ENCODE results near the gene AKAP7.

AKAP7 gene

DNA sequence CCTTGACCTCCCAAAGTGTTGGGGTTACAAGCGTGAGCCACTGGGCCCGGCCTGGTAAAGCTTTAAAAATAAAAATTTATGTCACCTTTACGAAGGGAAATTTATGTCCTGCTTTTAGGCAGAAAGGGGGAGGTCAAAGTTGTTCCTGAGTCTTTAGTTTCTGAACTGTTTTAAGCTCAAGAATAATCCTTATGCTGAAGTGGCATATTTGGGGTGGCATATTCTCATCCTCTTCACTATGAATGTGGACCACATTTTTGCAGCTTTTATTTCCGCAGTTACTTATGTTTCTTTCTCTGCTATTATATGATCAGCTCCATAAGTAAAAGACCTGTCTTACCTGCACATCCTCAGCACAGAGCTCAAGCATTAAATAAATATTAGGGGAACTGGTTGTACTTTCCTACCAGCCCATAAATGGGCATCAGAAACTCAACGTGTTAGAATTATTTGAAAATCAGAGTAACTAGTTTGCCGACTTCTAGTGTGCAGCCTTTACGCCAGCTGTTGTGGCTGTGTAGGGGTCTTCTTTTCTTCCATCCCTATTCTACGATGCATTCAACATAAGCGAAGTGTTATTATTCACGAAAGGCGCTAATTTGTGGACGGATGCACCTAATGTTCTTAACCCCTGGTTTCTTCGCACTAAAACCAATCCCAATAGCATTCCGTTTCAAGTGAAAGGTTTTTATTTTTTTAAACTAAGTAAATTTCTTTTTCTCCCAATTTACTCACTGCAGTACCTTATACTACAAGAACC, 867 bp upstream of the AKAP7 start:
- no peak for DNase-seq

DNA sequence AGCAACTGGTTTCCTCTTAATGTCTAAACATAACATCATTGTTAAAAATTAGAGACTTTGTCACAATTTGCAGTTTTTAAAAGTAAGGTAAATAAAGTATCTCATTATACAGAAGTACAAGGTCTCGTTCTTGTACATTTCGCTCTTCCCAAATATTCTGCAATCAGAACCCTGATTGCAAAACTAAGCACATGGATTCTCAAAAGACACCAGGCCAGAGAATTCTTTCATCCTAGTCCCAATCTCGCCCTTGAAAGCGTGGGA, 355 bp upstream of the AKAP7 start:
- DNase-seq, result no peak

DNA sequence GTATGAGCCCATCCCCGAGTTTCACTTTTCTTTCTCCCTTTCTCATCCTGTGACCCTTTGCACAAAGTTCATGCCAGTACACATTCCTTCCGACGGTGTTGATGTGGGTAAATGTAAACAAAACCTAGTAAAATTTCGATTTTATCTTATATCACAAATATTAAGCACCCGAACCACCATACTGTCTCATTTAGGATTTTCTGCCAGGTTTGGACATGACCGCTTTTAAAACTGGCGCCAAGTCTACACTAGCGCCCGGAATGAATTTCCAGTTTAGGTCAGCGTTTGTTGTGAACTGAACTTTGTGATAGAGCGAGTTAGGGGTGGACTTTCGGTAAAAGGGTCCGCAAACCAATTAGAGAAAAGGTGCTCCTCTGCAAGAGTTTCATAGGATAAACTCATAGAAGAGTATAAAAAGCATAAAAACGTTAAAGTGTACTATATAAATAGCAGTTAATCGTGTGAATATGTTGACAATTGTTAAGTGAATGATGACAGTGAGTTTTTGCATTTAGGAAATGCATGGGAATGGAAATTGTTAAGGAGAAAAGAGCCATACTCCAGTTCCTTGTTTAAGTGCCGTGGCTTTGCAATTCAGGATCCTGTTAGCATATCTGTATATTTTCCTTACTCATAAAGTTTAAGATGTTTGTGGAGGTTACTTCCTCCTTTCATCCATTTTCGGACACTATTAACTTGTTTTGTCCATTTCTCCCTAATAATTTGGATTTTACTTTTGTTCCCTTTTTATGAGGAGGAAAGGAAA, 937 bp downstream of the AKAP7 start:
- DNase-seq, result peak; percentile 66

DNA sequence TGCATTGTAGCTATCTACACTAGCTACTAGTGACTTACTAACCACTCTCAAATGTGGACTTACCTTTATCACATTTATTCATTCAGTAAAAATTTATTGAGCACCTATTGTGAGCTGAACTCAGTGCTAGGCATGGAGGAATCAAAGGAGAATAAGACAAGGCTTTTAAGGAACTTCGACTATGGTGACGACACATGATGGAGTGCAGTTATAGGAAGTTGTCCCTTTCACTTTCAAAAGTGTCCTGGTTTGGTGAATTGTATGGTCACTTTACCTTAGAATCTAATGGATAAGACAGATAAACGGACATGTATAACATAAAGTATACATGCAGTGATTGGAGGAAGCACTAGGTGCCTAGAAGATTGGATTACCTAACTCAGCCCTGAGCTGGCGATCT, 4.3 kb downstream of the AKAP7 start:
- no peak for DNase-seq

DNA sequence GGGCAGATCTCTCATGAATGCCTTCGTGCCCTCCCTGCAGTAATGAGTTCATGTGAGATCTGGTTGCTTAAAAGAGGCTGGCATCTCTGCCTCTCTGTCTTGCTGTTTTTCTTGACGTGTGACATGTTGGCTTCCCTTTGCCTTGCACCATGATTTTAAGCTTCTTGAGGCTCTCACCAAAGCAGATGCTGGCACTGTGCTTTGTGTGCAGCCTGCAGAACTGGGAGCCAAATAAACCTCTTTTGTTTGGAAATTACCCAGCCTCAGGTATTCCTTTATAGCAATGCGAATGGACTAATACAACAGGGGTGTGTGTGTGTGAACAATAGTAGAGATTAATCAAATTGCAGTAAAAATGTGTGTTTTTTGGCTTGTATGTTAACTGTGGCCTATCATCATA, 8.1 kb downstream of the AKAP7 start:
- DNase-seq, result no peak

DNA sequence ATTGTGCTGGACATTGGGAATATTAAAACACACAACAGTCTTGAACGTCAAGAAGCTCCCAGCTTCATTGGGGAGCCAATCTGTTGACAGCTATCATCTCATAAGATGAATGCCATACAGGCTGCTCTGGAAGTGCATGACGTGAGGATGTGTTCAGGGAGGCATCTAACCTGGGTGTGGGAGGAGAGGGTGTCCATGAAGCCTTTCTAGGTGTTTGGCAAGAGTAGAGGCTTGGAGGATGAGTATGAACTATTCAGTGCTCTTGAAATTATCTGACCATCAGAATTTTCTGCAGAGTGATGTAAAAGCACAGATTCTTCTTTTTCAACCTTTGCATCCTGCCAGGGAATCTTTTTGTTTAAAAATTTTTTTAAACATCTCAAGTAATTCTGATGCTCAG, 11.6 kb downstream of the AKAP7 start:
- DNase-seq, result no peak

DNA sequence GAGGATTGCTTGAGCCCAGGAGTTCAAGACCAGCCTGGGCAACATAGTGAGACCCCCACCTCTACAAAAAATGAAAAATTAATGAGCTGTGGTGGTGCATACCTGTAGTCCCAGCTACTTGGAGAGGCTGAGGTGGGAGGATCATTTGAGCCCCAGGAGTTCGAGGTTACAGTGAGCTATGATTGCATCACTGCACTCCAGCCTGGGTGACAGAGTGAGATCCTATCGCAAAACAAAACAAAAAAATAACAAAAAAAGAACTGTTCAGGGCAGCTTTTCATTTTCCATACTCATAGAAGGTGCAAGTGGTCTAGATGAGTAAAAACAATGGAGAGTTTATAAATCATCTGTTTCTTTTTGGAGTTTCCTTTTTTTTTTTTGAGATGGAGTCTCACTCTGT, 21.1 kb downstream of the AKAP7 start:
- DNase-seq, result no peak

DNA sequence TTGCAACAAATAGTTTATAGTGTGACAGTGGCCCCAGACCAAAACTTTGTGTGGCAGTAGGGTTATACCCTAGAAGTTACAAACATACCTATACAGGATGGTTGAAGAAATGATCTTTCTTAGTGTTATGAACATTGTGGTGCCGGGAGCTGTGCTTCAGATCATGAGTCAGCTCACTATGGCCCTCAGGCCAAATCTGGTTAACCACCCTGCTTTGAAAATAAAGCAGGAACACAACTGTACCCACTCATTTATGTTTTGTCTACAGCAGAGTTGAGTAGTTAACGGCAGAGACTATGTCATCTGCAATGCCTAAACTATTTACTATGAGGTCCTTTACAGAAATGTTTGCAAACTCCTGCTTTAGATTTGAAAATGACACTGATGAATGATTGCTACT, 24.3 kb downstream of the AKAP7 start:
- DNase-seq, result no peak

DNA sequence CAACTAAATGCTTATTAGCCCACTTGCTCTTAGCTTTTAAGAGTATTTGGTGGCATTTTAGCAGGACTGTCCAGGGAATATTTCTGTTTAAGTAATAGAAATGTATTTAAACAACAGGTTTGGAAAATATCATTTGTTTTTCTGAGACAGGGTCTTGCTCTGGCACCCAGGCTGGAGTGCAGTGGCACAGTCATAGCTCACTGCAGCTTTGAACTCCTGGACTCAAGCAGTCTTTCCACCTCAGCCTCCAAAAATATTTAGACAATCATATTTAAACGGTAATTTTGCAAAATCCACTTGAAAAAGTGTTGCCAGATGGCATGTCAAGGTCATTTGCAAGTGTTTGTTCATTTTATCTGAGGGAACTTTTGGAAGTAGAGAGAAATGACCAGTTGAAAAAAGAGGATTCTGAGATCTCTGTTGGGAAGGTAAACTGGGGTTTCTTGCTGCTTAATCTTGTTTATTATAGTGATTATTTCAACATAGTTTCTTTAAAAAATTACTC, 25.0 kb downstream of the AKAP7 start:
- no peak for DNase-seq

DNA sequence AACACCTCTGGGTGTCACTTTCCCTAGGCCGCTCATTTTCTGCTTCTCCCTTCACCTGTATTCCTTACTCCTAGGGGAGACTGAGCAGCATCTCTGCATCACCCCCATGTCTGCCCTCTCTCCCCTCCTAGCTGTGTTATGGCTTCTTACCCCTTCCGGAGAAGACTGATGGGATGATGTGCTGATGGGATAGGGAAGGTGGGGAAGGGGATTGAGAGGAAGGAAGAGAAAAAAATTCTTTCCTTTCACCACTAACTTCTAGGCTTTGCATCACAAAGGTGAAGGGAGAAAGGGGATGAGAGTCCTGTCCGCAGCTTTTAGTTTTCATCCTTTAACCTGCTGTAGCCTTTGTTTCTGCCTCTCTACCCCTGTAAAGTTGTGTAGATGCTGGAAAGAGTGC, 26.7 kb downstream of the AKAP7 start:
- DNase-seq, result no peak

DNA sequence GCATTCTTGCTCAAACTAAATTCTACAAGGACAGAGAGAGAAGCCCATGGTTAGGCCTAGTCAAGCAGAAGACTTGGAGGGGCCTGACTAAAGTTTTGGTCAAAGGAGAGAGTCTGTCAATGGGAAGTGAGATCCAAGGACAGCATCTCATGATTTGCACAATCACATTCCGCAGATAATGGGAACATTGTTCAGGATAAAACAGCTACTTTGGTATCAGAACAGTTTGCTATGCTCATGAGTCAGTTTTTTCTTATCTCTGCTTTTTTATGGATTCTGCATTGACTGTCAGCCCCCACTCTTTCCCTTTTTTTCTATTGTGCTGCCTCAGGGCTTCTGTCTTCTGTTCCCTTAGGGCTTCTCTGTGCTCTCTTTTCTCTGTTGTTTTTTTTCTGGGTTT, 28.6 kb downstream of the AKAP7 start:
- no peak for DNase-seq

DNA sequence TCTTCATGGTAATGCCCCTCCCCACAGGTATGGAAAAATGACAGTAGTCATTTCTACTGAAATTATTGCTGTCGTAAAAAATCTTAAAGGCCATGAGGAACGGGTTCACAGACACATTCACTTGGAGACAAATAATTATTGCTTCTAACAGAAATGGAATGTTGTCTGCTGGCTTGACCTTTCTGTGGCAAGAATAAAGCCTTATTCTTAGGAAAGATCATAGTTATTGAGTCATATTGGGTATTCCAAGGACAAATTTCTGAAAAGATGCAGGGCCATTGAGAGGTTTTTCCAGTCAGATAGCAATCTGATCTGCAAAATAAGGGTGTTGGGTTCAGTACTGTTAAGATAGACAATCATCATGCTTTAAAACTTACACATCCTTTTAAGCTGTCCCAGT, 29.2 kb downstream of the AKAP7 start:
- no peak for DNase-seq

DNA sequence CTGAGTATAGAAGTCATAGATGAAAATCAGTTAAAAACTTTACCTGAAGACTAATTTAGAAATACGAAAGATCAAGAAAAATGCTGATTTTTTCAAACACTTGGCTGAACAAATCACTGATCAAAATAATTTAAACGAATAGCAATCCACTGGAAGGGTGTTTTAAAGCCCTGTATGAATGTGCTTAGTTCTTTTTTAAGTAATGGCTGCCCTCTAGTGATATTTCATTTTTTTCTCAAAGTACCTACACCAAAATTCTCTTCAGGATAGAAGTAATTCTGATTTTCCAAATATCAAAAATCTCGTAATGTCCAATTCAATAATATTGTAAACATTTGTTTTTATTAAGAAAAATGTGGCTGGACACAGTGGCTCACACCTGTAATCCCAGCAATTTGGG, 32.5 kb downstream of the AKAP7 start:
- no peak for DNase-seq

DNA sequence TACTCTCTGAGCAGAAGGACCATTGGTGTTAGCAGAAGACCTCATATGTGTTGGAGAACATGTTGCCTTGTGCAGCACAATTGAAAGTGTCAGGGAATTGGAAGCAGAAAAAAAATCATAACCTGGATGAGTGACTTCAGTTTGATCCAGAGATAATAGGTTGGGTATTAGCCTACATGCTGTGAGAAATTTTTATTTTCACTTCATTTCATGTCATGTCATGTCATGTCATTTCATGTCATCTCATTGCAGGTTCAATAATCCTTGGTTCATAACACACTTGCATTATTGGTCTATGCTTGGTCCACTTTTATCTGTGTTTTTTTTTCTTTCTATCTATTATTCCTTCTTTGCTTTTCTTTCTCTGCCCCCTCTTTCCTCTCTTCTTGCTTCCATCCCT, 34.3 kb downstream of the AKAP7 start:
- DNase-seq, result no peak

DNA sequence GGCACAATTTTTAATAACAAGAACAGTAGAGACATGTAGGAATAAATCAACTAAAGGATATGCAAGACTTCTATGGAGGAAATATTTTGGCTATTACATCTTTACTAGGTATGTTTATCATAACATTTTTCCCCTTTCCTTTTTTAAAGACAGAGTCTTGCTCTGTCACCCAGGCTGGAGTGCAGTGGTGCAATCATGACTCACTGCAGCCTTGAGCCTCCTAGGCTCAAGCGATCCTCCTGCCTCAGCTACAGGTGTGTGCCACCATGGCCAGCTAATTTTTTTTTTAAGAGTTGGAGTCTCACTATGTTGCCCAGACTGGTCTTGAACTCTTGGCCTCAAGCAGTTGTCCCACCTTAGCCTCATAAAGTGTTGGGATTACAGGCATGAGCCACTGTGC, 37.0 kb downstream of the AKAP7 start:
- no peak for DNase-seq

DNA sequence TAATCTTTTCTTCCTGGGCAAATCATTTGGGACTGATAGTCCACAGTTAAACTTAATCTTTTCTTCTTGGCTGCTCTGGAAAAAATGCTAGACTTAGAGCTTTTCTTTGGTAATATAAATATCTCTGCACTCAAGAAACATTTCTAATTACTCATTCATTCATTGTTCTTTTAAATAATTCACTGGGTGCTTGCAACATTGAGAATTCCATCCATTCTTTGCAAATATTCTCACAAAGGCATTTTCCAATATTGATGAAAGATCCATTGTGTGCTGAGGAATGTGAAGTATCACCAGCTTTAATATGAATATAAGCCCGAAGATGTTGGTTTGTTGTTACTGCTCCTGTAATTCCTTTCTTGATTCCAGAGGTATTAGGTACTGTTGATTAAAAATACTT, 38.4 kb downstream of the AKAP7 start:
- DNase-seq, result no peak

DNA sequence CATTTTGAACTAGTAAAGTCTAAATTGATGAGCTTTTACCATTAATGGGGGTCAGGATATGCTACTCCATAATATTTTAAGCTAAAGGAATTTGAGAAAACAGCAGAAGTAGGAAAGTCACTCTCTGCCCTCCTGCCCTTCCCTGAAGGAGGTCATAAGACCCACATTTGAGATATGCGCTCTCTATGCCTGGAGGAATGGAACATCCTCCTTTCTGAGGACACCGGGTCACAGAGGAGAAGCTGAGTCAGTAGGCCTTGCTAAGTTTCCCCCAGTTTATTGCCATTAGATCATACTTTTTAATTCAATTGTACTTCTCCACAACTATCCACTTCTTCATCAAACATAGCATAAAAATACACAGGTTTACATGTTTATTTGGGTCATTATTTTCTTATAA, 40.3 kb downstream of the AKAP7 start:
- DNase-seq, result no peak

DNA sequence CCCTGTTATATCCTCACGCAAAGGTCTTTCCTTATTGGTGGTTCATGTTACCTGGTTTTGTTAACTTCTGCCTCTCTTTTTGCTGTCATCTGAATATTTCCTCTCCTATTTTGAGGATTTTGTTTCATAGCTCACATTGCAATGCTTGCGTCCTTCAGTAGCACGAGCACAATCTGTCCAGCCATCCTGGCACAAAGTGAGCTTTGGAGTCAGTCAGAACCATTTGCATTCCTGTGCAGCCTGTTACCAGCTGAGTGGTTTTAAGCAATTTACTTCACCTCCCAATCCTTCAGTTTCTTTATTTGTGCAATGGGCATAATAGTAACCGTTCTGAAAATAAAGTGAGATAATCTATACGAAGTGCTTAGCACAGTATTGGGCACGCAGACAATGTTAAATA, 42.7 kb downstream of the AKAP7 start:
- DNase-seq, result no peak

DNA sequence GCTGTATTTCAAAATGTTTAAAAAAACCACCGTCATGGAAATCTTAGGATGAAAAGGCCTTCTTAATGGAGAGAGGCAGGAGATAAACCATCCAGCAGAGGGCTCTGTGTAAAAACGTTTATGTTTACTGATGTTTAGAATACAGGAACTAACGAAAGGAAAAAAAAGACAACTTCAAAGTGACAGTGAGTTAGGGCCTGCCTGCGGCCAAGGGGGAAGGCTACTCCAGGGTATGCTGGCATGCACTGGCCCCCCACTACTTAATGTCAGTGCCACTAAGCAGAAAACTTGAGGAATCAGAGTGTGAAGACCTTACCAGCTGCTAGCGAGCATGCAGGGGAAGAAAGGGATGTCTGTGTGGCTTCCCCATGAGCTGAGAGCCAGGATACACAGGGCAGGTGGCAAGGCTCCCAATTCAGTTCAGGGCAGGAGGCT, 47.7 kb downstream of the AKAP7 start:
- peak; percentile 27 for DNase-seq

DNA sequence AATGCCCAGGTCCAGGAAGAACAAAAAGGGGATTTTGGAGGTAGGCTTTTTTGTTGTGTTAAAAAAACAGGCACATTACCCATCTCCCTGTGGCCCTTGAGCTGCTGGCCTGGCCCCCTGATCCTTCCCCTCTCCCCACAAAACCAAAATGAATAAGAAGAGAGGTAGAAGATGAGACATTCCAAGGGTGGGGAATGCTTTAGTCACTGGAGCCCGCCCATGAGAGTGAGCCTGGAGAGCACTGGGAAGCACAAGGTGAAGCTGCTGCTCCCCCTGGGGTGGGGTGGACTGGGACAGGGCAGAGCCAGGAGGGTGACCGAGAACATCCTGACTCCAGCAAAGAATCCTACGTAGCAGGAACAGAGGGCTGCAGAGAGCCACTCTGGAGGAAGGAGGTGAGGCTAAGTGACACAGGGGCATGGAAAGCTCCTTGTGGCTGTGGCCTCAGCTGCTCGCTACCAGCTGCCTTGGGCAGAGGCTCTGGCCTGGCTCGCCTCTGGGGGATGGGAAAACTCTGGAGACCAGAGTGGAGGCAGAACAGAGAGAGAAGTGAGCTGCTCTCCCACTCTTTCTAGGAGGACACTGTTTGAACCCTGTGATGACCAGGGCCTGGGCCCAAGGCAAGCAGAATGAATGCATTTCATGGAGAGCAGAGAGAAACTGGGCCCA, 48.3 kb downstream of the AKAP7 start:
- DNase-seq, result no peak

DNA sequence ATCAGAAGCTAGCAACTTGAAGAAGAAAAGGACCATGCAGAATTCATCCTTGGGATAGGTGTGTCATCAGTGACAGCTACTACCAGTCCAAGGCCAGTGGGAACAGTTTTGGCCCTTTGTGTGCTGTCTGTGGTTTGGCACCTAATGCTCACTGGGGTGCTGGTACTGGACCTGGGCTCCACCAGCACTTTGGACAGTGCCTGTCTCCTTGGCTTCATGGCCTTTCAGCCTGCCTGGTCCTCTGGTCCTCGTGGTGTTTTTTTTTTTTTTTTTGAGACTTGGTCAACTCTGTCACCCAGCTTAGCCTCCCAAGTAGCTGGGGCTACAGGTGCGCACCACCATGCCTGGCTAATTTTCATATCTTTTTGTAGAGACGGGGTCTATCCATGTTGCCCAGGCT, 56.3 kb downstream of the AKAP7 start:
- DNase-seq, result no peak

DNA sequence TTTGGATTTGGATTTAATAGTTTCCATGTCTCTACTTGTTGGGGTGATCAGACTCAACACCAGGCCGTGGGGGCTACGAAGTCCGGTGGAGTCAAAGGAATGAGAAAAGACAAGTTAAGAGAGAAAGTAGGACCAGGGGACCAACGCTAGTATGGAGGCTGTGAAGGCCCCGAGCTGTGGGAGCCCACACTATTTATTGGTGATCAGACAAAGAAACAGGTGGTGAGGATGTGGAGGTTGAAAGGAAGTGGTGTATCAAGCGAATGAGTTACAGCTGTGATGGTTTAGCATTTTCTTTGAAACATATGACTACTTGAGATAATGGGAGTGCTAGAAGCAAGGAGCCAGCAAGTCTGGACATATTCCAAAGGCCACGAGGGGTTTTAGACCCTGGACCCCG, 62.4 kb downstream of the AKAP7 start:
- DNase-seq, result no peak

DNA sequence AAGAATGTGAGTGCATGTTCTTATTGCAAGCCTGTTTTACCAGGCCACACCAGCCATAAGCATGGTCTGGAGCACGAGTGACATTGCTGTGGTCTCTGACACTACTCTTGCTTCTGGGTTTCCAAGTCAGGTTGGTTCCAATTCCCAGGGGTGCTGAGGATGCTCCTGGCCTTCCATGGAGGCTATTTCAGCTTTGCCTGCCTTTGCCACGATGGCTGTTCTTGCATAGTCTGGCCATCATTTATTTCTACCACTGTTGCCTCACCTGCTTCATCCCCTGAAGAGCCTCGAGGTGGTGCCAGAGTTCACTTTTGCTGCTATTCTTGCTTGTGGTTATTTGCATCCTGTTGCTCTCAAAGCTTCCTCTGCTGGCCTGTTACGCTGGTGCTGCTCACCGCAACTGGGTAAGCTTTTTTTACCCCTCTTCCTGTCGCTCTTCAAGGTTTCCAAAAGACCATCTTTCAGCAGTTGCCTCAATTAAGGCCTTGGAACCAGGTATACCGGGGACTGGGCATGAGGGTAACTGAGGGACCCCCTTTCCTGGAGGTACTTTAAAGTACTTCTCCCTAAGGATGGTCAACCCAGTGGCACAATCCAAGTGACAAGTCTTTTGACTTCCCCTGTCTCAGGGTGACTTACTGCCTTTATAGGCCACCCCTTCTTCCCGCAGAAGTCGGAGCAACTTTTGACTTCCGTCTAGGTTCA, 64.5 kb downstream of the AKAP7 start:
- DNase-seq, result peak; percentile 43
